ENCODE data around the gene ATP1A1. TPM values are rescaled to one million over a fixed set of nuclear protein-coding genes. Genes with fewer than 3 reads are reported as not detected.

Gene ATP1A1
- polyA plus RNA-seq, 3 donors = 32.3 to 135 (median 32.7) TPM

- TF ChIP-seq CTCF (IDR thresholded peaks at IDR 0.05) = no peak
- peaks cover 39 to 41% of the 10 kb centered on the region in 2 donors for H3K4me1 ChIP-seq (ENCODE audit: control insufficient read depth in 1 of 2, insufficient read depth in 2 of 2, low read length in 2 of 2)
- peaks cover 48% of the 10 kb centered on the region for H4K20me1 ChIP-seq (ENCODE audit: insufficient read depth, low read length)
- H3K4me3 ChIP-seq (replicated peaks in 1 of 3; ENCODE audit: low read depth in 2 of 3, low read length in 3 of 3) = no peak overlapping the region
- Mint-ChIP-seq H3K36me3 (peaks cover 42 to 52% of the 10 kb centered on the region in 2 donors), H3K27ac (peak overlapping the region in 4 of 7 donors; percentile 23 to 97 (median 72)), H3K4me3 (no peak overlapping the region), H3K27me3 (ENCODE audit: low read depth in 3 of 3) (no peaks in the 10 kb centered on the region), H3K9me3 (peaks cover 0 to 2% (median 0%) of the 10 kb centered on the region in 7 donors), H3K4me1 (peaks cover 49% of the 10 kb centered on the region)
- H3K27me3 ChIP-seq (ENCODE audit: control insufficient read depth in 2 of 2, insufficient read depth in 2 of 2, low read length in 2 of 2) = no peaks in the 10 kb centered on the region
- no CpG with 5 or more reads among the region's 4 CpGs for WGBS (ENCODE audit: insufficient coverage)
- no peak overlapping the region for H3K4me2 ChIP-seq (replicated peaks; ENCODE audit: extremely low read depth, low read length, poor library complexity, severe bottlenecking)
- peak overlapping the region in 1 of 2 donors; percentile 6 for H3K27ac ChIP-seq (ENCODE audit: low read depth in 1 of 2, low read length in 2 of 2)
- DNase-seq = no peak
- no peak overlapping the region for H2AFZ ChIP-seq (ENCODE audit: insufficient read depth, low read depth, low read length, poor library complexity, severe bottlenecking)
- no peak overlapping the region for H3K9ac ChIP-seq (ENCODE audit: insufficient read depth, low read length, poor library complexity, severe bottlenecking)
- intact Hi-C loops (cut with micrococcal nuclease) = no loop called here
- H3K79me2 ChIP-seq (ENCODE audit: insufficient read depth, low read length) = peaks cover 64% of the 10 kb centered on the region
- no peaks in the 10 kb centered on the region for H3K9me3 ChIP-seq (replicated peaks in 1 of 2; ENCODE audit: control insufficient read depth in 1 of 2, insufficient read depth in 1 of 2, low read length in 2 of 2)
- H3K36me3 ChIP-seq (replicated peaks in 1 of 2; ENCODE audit: control insufficient read depth in 1 of 2, insufficient read depth in 2 of 2, low read length in 2 of 2) = peaks cover 38 to 44% of the 10 kb centered on the region in 2 donors
Measured at GRCh38 chr1:116382857-116383483, 9.9 kb downstream of the ATP1A1 start.

- H3K27me3 ChIP-seq (ENCODE audit: control insufficient read depth in 2 of 2, insufficient read depth in 2 of 2, low read length in 2 of 2) = no peaks in the 10 kb centered on the region
- Mint-ChIP-seq H3K4me1 (peaks cover 18% of the 10 kb centered on the region), H3K36me3 (peaks cover 66 to 76% of the 10 kb centered on the region in 2 donors), H3K9me3 (no peaks in the 10 kb centered on the region), H3K4me3 (no peak overlapping the region), H3K27ac (no peak overlapping the region), H3K27me3 (ENCODE audit: low read depth in 3 of 3) (no peaks in the 10 kb centered on the region)
- no peak overlapping the region for H3K9ac ChIP-seq (ENCODE audit: insufficient read depth, low read length, poor library complexity, severe bottlenecking)
- no CpG with 5 or more reads among the region's 4 CpGs for WGBS (ENCODE audit: insufficient coverage)
- no peaks in the 10 kb centered on the region for H3K9me3 ChIP-seq (replicated peaks in 1 of 2; ENCODE audit: control insufficient read depth in 1 of 2, insufficient read depth in 1 of 2, low read length in 2 of 2)
- peaks cover 41% of the 10 kb centered on the region for H3K79me2 ChIP-seq (ENCODE audit: insufficient read depth, low read length)
- no peak overlapping the region for H2AFZ ChIP-seq (ENCODE audit: insufficient read depth, low read depth, low read length, poor library complexity, severe bottlenecking)
- H3K36me3 ChIP-seq (replicated peaks in 1 of 2; ENCODE audit: control insufficient read depth in 1 of 2, insufficient read depth in 2 of 2, low read length in 2 of 2) = peaks cover 68 to 74% of the 10 kb centered on the region in 2 donors
- peaks cover 51% of the 10 kb centered on the region for H4K20me1 ChIP-seq (ENCODE audit: insufficient read depth, low read length)
- H3K4me2 ChIP-seq (replicated peaks; ENCODE audit: extremely low read depth, low read length, poor library complexity, severe bottlenecking) = no peak overlapping the region
- no peak overlapping the region for H3K4me3 ChIP-seq (replicated peaks in 1 of 3; ENCODE audit: low read depth in 2 of 3, low read length in 3 of 3)
- peaks cover 11 to 12% of the 10 kb centered on the region in 2 donors for H3K4me1 ChIP-seq (ENCODE audit: control insufficient read depth in 1 of 2, insufficient read depth in 2 of 2, low read length in 2 of 2)
- no peak overlapping the region for H3K27ac ChIP-seq (ENCODE audit: low read depth in 1 of 2, low read length in 2 of 2)
- DNase-seq = no peak
- TF ChIP-seq CTCF (IDR thresholded peaks at IDR 0.05) = no peak
- intact Hi-C loops (cut with micrococcal nuclease) = no loop called here
Measured at GRCh38 chr1:116386042-116386441, 13.0 kb downstream of the ATP1A1 start.

Measured in CD14-positive monocyte (primary cell).